Left renal cortex interstitium (tissue), 4 donors: ENCODE data around the gene ZNF75A. TPM values are rescaled to one million over a fixed set of nuclear protein-coding genes. Genes with fewer than 3 reads are reported as not detected.
A peak's percentile ranks its signal among the peaks of the same experiment; 100 is the strongest.

Experiments
- DNase-seq, 4 donors: peaks; one replicate each; pipeline ENCODE4 v3.0.0-alpha.2; 2013; ENCODE audit warnings: low read depth in 4 of 4, low spot score in 2 of 4, missing footprints in 1 of 4
- polyA plus RNA-seq, 4 donors: library from polyadenylated mRNA; unstranded; fragments of 120-200 nt; gene quantifications; one replicate each; pipeline ENCODE4 v1.2.1, GENCODE V29; 2013; ENCODE audit not compliant: insufficient read length in 4 of 4

ZNF75A gene
- polyA plus RNA-seq, 4 donors: 36.3 to 65.8 (median 55.8) TPM

DNA sequence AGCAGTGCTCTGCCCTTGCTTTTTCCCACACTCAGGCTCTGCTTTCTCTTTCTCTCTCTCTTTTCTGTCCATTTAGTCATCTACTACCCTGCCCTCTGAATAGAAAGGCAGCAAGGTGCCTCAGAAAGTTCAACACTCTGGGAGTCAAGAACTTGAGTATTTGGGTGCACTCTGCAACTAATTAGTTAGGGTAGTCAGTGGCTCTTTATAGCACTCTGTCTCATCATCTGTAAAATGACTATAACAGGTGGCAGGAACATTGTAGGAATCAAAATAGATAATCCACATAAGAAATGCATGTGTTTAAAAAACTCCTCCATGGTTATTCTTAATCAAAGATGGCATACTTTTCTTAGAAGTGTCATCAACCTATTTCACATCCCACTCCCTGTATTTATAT, 57.6 kb downstream of the ZNF75A start:
- DNase-seq: no peak

DNA sequence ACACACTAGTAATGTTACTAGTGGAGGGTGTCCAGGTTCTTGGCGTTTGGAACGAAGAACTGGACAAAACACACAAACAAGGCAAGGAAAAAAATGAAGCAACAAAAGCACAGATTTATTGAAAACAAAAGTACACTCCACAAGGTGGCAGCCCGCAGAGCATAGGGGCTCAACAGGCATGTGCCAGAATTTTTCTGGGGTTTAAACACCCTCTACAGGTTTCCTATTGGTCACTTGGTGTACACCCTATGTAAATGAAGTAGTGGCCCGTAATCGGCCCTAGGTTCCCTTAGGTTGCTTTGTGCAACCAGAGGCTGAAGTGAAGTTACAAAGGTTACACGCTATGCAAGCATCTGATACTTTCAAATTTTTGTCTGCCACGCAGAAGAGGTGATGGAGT, 58.5 kb downstream of the ZNF75A start:
- DNase-seq: no peak

DNA sequence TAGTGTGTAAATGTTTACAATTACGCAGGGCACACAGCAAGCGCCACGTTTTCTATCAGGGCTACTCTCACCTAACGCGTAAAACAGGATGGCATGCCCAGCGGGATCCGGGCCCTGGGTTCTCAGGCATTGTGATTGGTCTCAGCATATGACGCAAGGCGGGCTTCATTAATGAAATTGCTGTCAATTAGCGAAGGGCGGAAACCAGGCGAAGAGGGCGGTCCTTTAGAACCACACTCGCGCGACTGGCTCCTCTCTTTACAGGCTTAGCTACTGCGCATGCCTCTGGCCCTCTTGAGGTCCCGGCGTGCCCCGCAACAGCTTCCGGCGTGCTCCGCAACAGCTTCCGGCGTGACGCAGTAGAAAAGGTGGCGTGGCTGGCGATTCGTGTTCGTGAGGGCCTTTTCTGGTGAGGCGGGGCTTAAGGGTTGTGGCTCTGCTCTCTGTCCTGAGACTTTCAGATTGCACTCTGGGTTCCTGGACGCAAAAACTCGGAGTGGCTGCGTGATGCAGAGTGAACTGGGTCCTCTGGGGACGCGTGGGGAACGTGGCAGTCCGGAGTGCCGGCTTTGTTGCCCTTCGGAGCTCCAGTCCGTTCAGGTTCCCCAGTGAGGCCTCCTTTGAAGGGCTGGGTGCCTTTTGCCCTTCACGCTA, 59.6 kb downstream of the ZNF75A start:
- DNase-seq: peak; percentile 31 to 72 (median 66)

Other genes starting within 250 kb of the ZNF75A start
- gene IL32, start 239.9 kb upstream of the ZNF75A start, polyA plus RNA-seq: 10 to 100 TPM; 28.2 to 40.2 (median 32.9) TPM
- gene ZSCAN10, start 206.2 kb upstream of the ZNF75A start, polyA plus RNA-seq: under 1 TPM; 0.18 to 0.49 (median 0.20) TPM
- 10 to 100 TPM; 15.7 to 22.6 (median 17.8) TPM for gene ZNF205, start 192.9 kb upstream of the ZNF75A start, polyA plus RNA-seq
- 10 to 100 TPM in 3 of 4 donors, 1 to 10 TPM in 1; 9.6 to 16.4 (median 15.4) TPM for gene ZNF213, start 170.5 kb upstream of the ZNF75A start, polyA plus RNA-seq
- not detected for gene OR1F1, start 117.3 kb upstream of the ZNF75A start, polyA plus RNA-seq
- gene ZNF200, start 70.3 kb upstream of the ZNF75A start, polyA plus RNA-seq: 10 to 100 TPM; 12.2 to 14.3 (median 13.3) TPM
- under 1 TPM; 0.16 to 0.51 (median 0.29) TPM for gene MEFV, start 48.9 kb upstream of the ZNF75A start, polyA plus RNA-seq
- gene ZNF263, start 22.0 kb upstream of the ZNF75A start, polyA plus RNA-seq: 10 to 100 TPM; 42.5 to 53.0 (median 48.0) TPM
- gene TIGD7, start 67 bp upstream of the ZNF75A start, polyA plus RNA-seq: 10 to 100 TPM in 3 of 4 donors, 1 to 10 TPM in 1; 9.9 to 14.2 (median 12.9) TPM
- gene OR2C1, start 50.4 kb downstream of the ZNF75A start, polyA plus RNA-seq: under 1 TPM; 0.37 to 0.99 (median 0.76) TPM
- 10 to 100 TPM; 16.7 to 23.1 (median 20.6) TPM for gene ZSCAN32, start 95.5 kb downstream of the ZNF75A start, polyA plus RNA-seq
- 10 to 100 TPM; 14.3 to 16.5 (median 15.5) TPM for gene ZNF174, start 95.7 kb downstream of the ZNF75A start, polyA plus RNA-seq
- gene ZNF597, start 138.0 kb downstream of the ZNF75A start, polyA plus RNA-seq: 1 to 10 TPM; 3.2 to 4.5 (median 3.7) TPM
- gene NAA60, start 138.2 kb downstream of the ZNF75A start, polyA plus RNA-seq: 10 to 100 TPM; 66.5 to 71.3 (median 67.4) TPM
- under 1 TPM in 1 of 4 donors, not detected in 3; 0.17 TPM for gene C16orf90, start 190.0 kb downstream of the ZNF75A start, polyA plus RNA-seq
- gene CLUAP1, start 195.5 kb downstream of the ZNF75A start, polyA plus RNA-seq: 10 to 100 TPM; 55.7 to 66.2 (median 58.4) TPM